RWPE1 (cell line): ENCODE measurements around the gene TBX21.

ENCODE experiments used
- CTCF ChIA-PET: fragments of 350-600 bp; sonication (Branson Sonifier 250); formaldehyde crosslinking; extraction: SDS; loops from one replicate; lab custom pipeline; 2021; lab: Yijun Ruan, JAX
- POLR2A ChIA-PET: fragments of 400-600 bp; formaldehyde crosslinking; extraction: SDS; loops from one replicate; lab custom pipeline; 2020; ENCODE audit warnings: antibody characterized with exemption; ENCODE audit not compliant: low non-redundant PET; lab: Yijun Ruan, JAX
- DNase-seq: peaks from one replicate; pipeline ENCODE4 v3.0.0; 2012; ENCODE audit warnings: low spot score
- H3K27ac ChIP-seq: fragments of 450-650 bp; 2 replicates; pipeline ENCODE4 v1.5.1; 2017
- CTCF ChIP-seq: fragments of 450-650 bp; conservative IDR thresholded peaks from 2 replicates; pipeline ENCODE4 v1.5.1; 2017; ENCODE audit warnings: low read depth, mild to moderate bottlenecking

The TBX21 gene

GRCh38 chr17:47718634-47719405 is 14.2 kb upstream of the TBX21 start:
- H3K27ac ChIP-seq: no peak overlapping the region
- ChIA-PET POLR2A (no interaction called here), CTCF (interaction anchor here (0.7 to 1.4 kb wide), 3 partner anchors 13 to 83 kb away, joined by 3 read pairs; partner anchors contain the start of gene TBX21)
- TF ChIP-seq CTCF: no peak
- DNase-seq: no peak

- no peak for TF ChIP-seq CTCF
- no peak overlapping the region for H3K27ac ChIP-seq
- ChIA-PET CTCF (interaction anchor here (1.1 kb wide), 1 partner anchor 22 kb away, joined by 3 read pairs; no protein-coding TSS in a partner anchor), POLR2A (no interaction called here)
- DNase-seq: no peak
These were observed 13.5 kb upstream of the TBX21 start for GRCh38 chr17:47719411-47720152.

- no peak for DNase-seq
- TF ChIP-seq CTCF: no peak
- ChIA-PET POLR2A (no interaction called here), CTCF (interaction anchor here (1.1 kb wide), 1 partner anchor 22 kb away, joined by 3 read pairs; no protein-coding TSS in a partner anchor)
- H3K27ac ChIP-seq: no peak overlapping the region
These were observed 12.8 kb upstream of the TBX21 start for GRCh38 chr17:47720196-47720595.

GRCh38 chr17:47720754-47721533 is 12.1 kb upstream of the TBX21 start:
- DNase-seq: no peak
- CTCF ChIA-PET: no interaction called here
- TF ChIP-seq CTCF: no peak
- POLR2A ChIA-PET: no interaction called here
- no peak overlapping the region for H3K27ac ChIP-seq

- no peak for TF ChIP-seq CTCF
- ChIA-PET POLR2A (no interaction called here), CTCF (interaction anchor here (0.9 kb wide), 1 partner anchor 22 kb away, joined by 6 read pairs; no protein-coding TSS in a partner anchor)
- no peak for DNase-seq
- no peak overlapping the region for H3K27ac ChIP-seq
These were observed 11.3 kb upstream of the TBX21 start for GRCh38 chr17:47721725-47722124.

- H3K27ac ChIP-seq: no peak overlapping the region
- POLR2A ChIA-PET: no interaction called here
These were observed 8.3 kb upstream of the TBX21 start for GRCh38 chr17:47724705-47725104.

More at GRCh38 chr17:47724705-47725104, 8.3 kb upstream of the TBX21 start:
- DNase-seq: no peak
- CTCF ChIA-PET: no interaction called here
- TF ChIP-seq CTCF: no peak
